NK-92 (cell line): ENCODE data around the gene ANKRD55.
"Not testable (repeated sequence)": the region's sequence is repeated elsewhere in the genome, so short reads cannot be mapped to it uniquely, and the experiment has no call there.

Source experiments
- DNase-seq: peaks from one replicate; lab custom pipeline; 2025; ENCODE audit not compliant: unreplicated experiment; lab: John Stamatoyannopoulos, UW

Gene ANKRD55

DNA sequence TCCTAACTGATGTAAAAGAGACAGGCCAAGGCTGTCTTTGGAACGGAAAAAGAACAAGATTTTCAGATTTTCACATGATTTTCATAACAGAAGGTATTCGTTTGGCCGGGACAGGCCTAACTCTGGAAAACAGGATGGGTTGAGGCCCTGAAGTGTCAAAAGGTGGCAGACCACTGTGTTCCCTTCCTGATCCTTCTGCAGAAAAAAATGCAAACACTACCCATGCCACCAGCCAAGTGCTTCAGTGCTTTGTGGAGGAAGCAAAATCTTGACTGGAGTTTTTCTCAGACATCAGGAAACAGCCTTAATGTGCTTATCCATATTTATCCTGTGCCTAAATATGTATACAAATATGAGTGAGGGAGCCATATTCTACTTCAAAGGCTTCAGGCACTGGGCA lies 124.9 kb downstream of the ANKRD55 start:
- DNase-seq: no peak

DNA sequence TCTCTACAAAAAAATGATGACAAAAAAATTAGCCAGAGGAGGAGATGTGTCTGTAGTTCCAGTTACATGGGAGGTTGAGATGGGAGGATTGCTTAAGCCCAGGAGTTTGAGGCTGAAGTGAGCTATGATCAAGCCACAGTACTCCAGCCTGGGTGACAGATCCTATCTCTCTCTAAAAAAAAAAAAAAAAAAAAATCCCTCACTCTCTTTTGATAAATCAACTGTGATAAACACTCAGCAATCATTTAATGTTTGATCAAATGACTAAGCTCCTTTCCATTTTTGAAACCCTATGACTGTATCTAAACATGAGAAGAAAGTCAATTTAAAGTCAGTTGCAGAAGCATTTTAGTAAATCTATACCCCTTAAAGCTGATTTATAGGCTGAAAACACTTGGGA lies 126.3 kb downstream of the ANKRD55 start:
- no peak for DNase-seq

DNA sequence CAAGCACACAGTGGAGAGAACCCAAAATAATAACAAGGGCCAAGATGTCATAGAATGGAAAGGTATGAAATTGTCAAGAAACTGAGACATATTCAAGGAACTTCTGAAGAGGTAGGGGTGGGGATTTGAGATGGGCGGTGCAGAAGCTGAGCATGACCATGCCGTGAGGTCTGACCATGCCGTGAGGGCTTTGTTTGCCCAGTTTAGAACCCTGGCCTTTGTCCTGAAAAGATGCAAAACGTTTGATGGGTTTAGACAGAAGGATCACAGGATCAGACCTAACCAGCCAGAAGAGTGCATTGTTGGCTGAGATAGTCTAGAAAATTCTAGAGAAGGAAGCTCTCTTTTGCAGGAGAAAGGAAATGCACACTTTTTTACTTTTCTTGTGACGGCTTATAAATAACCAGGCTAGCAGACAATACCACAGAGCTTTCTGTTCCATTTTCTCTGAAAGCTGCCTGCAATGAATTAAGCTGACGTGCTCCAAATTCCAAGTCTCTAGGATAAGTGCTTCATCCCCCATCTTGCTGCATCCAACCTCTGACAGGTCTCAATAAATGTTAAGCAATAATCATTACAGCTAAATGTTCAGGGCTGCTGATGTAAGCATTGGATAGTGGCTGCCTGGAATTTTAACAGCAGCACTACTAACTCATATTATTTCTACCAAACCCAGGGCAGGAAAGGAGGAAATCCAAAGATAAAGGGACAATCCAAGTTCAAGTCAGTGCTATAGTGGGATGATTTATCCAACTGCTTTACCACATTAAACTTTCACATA lies 127.4 kb downstream of the ANKRD55 start:
- no peak for DNase-seq

DNA sequence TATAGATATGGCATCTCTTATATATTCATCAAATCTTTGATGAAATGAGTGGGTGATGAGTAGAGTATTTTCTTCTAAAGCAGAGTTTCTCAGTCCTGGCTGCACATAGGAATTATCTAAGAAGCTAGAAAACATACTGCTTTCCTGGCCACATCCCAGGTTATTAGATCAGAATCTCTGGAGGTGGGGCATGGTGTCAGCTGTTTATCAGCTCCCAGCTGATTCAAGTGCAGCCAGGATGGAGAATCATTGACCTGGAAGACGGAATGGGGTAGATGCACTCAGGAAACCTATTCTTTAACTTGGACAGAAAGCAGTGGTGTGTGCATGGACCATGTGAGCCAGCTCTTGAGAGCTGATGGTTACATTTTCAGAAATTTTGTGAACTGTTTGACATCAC lies 130.2 kb downstream of the ANKRD55 start:
- no peak for DNase-seq

DNA sequence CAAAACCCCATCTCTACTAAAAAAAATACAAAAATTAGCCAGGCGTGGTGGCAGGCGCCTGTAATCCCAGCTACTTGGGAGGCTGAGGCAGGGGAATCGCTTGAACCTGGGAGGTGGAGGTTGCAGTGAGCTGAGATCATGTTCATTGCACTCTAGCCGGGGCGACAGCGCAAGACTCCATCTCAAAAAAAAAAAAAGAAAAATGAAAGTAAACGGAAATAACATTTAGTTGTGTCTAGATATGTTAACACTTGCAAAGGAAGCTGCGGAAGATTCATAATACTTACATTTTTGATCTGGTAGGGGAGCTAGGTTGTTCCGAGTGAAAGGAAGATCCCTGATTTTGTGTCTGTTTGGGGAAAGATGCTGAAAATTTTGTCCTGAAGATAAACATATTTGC lies 130.9 kb downstream of the ANKRD55 start:
- DNase-seq: not testable (repeated sequence)

DNA sequence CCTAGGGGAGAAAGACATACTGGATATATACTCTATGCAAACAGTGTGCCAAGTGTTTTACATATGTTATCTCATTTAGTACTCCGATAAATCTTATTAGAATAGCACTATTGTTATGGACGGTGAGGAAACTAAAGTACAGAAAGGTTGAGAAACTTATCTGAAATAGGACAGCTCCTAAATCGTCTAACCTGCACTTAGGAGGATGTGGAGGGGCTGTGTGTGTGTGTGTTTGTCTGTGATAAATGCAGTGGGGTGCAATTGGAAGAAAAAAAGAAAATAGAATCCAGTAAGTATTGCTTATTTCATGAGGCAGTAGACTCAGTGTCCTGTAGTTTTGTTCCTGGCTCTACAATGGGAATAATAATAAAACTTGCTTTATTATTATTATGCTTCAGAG lies 131.9 kb downstream of the ANKRD55 start:
- DNase-seq: no peak

DNA sequence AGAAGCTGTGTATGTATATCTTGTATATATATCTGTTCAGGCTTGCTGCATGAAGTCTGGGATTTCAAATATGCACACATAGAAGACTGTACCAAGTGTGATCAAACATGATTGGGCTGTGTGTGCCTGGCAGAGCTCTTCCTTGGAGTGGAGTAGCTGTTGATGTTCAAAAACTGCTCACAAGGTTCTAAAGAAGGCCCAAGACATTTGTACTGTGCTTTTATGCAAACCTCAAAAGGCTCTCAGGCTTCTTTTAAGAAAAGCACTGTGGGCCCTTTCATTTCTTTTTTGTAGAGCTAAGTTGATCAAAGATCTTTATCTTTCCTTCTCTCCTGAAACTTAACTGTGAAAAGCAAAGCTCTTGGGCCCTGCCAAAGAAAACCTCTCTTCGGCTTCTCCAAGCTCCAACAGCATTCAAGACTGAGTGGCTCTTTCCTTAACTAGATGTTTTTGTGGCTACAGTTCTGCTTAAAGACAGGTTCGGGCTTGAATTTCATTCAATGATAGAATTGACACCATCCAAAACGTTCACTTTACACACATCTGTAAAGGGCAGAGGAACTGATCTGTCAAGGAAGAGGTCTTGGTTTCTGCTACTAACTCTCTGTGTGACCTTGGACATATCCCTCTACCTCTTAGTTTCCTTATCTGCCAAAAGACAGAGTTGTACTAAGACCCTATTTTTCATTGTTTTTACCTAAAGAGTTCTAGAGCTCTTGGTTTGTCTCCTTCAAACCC lies 132.5 kb downstream of the ANKRD55 start:
- no peak for DNase-seq

DNA sequence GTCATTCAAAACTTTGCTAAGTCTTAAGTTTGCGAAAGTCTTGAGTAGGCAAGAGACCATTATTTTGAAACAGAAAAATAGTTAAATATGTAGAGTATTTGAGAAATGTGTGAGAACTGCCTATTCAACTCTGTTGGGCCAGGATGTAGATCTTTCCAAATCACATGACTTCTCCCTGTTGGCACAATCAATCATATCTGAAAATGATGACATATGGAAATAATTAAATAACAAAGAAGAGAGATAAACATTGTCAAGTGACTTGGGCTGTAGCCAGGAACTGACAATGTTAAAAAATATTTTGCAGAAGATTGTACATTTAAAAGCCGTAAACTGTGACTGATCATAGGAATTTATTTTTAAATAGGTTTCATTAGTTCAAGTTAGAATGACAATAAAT lies 133.8 kb downstream of the ANKRD55 start:
- no peak for DNase-seq

DNA sequence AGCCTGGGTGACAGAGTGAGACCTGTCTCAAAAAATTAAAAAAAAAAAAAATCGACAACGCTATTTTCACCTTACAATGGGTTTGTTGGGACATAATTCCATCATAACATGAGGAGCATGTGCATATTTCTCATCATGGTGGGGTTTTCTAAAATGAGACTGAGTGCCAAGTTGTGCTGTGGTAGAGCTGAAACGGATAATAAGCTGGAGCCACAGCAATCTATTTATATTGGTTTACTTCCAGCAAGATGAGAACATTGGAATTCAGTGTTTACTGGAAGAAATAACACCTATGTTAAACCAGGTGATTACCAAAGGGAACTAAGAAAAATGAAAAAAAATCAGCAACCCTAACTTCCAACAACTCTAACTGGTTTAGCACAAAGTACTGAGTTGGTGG lies 136.1 kb downstream of the ANKRD55 start:
- no peak for DNase-seq

DNA sequence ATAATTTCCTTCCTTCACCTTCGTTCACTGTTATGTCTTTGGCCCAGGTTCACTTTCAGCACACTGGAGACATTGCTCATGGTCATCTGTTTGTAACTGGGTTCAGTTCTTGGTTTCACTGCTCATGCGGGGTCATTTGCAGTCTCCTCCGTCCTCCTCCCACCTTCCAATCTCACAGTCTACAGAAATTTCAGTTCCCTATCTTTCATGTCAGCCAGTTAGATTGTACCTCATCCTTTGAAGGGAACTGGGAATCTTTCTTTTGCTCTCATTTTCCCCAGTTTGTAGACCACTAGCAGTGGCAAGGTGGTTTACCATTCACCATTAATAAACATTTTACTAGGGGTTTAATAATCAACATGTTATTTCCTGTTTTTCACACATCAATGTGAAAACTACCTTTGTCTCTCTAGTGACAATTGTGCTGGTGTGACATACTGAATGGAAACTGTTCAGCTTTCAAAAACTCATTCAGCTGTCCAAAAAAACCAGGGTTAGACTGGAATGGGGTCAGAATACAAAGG lies 137.5 kb downstream of the ANKRD55 start:
- DNase-seq: no peak

DNA sequence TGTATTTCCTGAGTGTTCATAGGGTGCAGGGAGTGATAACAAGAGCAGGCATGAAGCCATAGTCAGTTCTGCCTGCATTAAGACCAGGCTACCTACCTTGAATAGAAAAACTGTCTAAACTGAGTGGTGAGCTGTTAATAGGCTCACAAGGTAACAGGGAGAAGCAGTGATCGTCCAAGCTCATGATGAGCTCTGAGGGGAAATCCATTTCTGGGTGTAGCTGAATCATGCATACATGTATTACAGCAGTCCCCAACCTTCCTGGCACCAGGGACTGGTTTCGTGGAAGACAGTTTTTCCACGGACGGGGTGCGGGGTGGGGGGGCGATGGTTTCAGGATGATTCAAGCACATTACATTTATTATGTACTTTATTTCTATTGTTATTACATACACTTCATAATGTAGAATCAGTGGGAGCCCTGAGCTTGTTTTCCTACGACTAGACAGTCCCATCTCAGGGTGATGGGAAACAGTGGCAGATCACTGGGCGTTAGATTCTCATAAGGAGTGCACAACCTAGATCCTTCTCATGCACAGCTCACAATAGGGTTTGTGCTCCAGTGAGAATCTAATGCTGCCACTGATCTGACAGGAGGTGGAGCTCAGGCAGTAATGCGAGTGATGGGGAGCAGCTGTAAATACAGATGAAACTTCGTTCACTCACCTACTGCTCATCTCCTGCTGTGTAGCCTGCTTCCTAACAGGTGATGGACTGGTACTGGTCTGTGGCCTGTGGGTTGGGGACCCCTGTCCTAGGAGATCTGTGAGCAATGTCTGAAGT lies 138.4 kb downstream of the ANKRD55 start:
- no peak for DNase-seq

DNA sequence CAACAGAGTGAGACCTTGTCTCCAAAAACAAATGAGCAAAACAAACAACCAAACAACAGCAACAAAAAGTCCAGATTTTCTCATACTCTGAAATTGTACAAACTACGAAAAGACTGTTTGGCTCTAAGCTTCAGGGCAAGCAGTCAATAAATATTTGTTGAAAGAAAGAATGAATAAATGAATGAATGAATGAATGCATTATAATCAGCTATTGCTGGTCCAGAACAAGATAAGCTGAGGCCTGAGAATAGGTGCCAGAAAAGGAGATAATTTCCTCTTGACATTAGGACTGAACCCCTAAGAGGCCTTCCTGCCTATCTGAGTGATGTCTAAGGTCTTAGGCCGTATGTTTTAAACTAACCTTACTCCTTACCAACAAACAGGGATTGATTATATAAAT lies 139.2 kb downstream of the ANKRD55 start:
- no peak for DNase-seq

DNA sequence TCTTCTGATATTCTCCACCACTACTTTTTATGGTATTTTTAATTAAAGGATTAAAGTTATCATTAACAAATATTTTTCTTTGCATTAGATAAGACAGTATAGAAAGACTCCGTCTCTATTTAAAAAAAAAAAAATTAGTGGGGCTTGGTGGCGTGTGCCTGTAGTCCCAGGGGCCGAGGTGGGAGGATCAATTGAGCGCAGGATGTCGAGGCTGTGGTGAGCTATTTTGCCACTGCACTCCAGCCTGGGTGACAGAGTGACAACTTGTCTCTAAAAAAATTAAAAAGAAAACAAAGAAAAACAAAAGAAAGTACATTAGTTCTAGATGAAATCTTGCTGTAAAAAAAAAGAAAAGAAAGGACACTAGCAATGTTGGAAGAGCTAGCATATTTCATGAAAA lies 141.0 kb downstream of the ANKRD55 start:
- DNase-seq: no peak

DNA sequence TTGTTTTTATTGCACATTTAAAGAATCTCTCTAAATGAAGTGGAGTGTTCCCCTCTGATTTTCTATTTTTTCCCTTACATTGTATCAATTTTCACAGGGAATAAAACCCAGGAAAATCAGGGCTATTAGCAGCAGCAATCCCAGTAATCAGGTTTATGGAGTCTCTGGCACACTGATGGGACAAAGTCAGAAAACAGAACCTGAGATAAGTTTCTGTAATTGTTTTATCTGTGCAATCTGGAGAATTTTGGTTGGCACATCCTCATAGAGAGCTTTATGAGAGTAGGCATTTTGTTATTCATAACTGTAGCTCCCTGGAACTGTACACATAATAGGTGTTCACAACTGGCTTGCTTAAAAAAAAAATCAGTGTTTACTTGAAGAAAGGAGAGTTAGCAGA lies 141.5 kb downstream of the ANKRD55 start:
- DNase-seq: no peak

DNA sequence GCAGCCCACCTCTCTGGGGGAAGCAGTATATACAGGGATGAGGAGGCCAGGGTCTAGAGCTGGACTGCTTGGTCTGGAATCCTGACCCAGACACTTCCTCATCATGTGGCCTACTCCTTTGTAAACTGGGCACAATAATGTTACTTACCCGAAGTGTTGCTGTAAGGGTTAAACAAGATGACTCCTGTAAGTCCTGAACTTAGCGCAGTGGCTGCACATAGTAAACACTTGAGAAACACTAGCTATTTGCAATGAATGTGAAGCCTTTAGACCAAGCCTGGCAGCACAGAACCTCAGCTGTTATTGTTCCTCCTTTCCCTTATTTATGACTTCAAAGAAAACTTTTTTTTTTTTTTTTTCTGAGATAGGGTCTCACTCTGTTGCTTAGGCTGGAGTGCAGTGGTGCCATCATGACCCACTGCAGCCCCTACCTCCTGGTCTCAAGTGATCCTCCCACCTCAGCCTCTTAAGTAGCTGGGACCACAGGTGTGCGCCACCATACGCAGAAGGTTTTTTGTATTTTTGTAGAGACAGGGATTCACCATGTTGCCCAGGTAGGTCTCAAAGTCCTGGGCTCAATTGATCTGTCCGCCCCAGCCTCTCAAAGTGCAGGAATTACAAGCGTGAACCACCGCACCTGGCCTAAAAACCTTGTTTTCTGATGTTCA lies 142.2 kb downstream of the ANKRD55 start:
- no peak for DNase-seq

DNA sequence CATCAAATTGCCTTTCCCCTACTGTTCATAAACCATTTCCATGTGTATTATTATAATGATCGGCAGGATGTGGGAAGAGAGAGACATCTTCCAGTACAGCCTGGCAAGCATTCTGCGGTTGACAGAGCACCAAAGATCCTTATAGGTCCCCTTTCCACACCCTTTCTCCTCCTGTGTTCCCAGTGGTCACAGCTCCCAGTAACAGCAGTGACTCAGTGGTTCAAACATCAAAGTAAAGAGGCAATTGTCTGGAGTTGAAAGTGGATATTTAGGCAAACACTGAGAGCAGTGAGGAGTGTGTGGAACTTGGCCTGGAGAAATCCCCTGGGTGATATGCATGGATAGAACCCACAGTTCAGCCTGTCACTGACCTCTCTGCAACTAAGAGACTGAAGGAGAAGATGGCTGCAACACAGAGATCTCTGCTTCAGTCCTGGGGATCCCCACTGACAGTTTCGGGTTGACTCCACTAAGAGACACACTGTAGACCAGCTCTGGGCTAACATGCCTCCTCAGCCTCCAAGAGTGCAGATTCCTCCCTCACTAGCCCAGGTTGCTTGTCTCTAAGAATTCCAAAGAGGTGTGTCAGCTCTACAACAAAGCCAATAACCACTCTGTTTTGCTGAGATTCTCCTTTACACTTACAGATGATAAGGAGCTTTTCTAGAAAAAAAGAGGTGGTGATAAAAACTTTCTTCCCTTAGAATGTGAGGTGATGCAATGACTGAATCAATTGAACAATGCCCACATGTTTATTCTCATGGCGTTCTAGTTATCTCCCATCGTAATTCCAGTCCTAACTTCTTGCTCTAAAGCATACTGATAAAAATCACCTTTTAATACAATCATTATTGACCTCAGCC lies 143.9 kb downstream of the ANKRD55 start:
- no peak for DNase-seq

DNA sequence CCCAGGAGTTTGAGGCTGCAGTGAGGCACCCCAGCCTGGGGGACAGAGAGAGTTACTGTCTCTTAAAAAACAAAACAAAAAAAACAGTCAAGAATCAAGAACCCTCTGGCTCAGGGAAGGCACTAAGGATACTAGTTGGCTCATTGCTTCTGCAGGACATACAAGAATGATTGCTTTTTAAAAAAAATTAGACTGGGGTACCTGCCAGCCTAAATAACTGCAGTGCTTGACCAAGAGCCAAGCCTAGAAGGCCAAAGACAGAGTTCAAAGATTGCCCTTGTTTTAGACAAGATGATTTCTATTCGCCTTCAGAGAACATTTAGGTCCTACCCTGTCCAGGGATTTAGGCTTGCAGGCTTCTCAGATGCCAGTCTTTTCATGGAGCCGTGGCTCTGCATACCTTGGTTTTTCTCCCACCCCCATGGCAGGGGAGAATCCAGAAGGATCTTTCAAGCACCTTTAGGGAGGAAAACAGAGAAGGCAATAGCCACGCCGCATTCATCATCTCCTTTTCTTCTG lies 144.6 kb downstream of the ANKRD55 start:
- no peak for DNase-seq

DNA sequence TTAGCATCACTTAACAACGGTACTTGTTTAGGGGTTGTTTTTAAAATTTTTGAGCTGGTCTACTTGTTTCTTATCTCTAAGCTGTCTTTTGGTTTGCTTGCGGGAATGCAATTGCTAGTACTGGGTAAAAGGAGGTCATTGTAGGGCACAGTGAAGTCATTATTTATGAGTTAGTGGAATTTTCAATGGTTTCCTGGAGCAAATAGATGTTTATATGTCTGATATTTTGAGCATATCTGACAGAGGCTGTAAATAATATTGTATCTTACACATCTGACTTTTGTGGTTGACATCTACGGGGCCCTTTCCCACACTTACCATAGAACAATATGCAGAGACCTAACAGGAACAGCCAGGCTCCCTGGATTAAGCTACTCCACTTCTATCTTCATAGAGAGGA lies 147.9 kb downstream of the ANKRD55 start:
- DNase-seq: no peak

DNA sequence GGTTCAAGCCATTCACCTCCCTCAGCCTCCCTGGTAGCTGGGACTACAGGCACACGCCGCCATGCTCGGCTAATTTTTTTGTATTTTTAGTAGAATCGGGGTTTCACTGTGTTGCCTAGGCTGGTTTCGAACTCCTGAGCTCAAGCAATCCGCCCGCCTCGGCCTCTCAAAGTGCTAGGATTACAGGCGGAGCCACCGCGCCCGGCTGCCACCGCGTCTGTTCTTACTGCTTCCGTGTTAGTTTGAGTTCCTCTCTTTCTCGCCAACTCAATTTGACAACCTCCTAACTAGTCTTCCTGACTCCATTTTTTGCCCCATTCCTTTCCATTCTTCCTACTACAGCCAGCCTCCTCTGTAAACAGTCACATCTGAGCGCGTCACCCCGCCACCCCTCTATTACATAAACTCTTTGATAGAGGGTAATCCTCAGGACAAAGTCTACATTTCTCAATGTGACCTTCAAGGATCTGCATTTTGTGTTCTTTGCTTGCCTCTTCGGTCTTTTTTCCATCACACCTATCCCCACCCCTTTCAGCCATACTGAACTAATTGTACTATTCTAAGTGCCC lies 149.8 kb downstream of the ANKRD55 start:
- DNase-seq: no peak
